Measurements from ENCODE around the gene MAP3K3. TPM values are rescaled to one million over a fixed set of nuclear protein-coding genes. Genes with fewer than 3 reads are reported as not detected.

Gene MAP3K3
- total RNA-seq, 4 donors from 2014 or later: 14.0 to 38.9 (median 18.4) TPM

DNA sequence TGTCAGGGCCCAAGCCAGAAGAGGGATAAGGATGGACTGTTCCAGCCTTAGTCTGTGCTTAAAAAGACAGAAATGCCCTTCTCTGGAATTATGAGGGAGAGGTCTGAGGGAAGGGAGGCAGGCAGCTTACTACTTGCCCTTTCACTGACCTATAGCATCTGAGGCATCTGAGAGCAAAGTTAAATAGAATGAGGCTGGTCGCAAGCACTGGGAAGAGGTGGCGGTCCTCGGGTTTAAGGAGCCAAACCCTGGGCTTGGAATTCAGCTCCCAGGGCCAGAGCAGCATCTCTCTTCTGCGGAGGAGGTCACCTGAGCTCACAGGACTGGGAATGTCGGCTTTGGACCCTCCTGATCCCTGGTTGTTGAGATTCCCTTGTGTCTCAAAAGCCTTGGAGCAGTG is 80.8 kb downstream of the MAP3K3 start:
- intact Hi-C loops (cut with DNase I): no loop called here
- H3K36me3 ChIP-seq: peaks cover 6 to 50% (median 6%) of the 10 kb centered on the region in 3 donors
- no peaks in the 10 kb centered on the region for H3K9me3 ChIP-seq
- TF ChIP-seq POLR2A (IDR thresholded peaks at IDR 0.05): no peak
- TF ChIP-seq, protein P1, sequence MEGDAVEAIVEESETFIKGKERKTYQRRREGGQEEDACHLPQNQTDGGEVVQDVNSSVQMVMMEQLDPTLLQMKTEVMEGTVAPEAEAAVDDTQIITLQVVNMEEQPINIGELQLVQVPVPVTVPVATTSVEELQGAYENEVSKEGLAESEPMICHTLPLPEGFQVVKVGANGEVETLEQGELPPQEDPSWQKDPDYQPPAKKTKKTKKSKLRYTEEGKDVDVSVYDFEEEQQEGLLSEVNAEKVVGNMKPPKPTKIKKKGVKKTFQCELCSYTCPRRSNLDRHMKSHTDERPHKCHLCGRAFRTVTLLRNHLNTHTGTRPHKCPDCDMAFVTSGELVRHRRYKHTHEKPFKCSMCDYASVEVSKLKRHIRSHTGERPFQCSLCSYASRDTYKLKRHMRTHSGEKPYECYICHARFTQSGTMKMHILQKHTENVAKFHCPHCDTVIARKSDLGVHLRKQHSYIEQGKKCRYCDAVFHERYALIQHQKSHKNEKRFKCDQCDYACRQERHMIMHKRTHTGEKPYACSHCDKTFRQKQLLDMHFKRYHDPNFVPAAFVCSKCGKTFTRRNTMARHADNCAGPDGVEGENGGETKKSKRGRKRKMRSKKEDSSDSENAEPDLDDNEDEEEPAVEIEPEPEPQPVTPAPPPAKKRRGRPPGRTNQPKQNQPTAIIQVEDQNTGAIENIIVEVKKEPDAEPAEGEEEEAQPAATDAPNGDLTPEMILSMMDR (IDR thresholded peaks at IDR 0.05): no peak
- no peak overlapping the region for H3K4me3 ChIP-seq
- no peak for DNase-seq
- peak overlapping the region in 1 of 4 donors; percentile 21 for H3K27ac ChIP-seq
- peaks cover 15 to 58% (median 34%) of the 10 kb centered on the region in 3 donors for H3K4me1 ChIP-seq
- 81 to 90% methylated on average over 5 of the region's 5 CpGs for WGBS, 2 donors
- peaks cover 0 to 19% (median 0%) of the 10 kb centered on the region in 4 donors for H3K27me3 ChIP-seq

DNA sequence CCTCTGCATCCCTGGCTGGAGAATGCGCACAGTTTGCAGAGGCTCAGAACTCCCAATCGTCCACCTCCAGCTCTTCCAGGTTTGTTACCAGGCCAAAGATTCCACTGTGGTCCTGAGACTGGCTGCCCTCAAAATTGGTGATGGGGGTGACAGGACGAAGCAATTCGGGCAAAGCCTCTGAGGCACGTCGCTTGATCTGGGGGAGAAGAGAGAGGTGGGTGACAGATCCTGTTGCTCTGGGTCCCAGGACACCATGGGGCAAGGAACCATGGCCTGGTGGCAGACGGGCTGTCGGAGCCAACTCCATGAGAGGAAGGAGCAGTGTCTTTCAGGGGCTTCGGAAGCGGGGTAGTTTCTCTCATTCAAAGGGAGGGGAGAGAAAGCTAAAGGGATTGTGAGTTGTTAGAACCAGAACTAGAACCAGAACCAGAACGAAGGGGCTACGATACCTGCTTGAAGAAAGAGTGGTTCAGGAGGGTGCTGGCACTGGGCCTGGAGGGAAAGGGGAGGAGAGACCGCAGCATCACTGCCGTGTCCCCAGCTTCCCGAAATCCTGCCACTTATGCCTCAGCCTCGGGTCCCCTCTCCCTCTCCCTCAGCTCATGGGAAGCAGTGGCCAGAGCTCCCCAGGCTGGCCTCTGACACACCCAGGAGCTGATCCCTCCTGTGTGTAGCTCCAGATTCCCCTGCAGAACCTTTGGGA is 81.5 kb downstream of the MAP3K3 start:
- H3K9me3 ChIP-seq: no peaks in the 10 kb centered on the region
- no peak for TF ChIP-seq POLR2A (IDR thresholded peaks at IDR 0.05)
- TF ChIP-seq, protein P1 (IDR thresholded peaks at IDR 0.05): no peak
- intact Hi-C loops (cut with DNase I): no loop called here
- DNase-seq: no peak
- H3K36me3 ChIP-seq: peaks cover 6 to 57% (median 6%) of the 10 kb centered on the region in 3 donors
- H3K27me3 ChIP-seq: peaks cover 0 to 19% (median 0%) of the 10 kb centered on the region in 4 donors
- H3K4me1 ChIP-seq: peaks cover 8 to 51% (median 27%) of the 10 kb centered on the region in 3 donors
- no peak overlapping the region for H3K27ac ChIP-seq
- WGBS, 2 donors: 92 to 95% methylated on average over 8 to 14 of the region's 16 CpGs
- H3K4me3 ChIP-seq: no peak overlapping the region

DNA sequence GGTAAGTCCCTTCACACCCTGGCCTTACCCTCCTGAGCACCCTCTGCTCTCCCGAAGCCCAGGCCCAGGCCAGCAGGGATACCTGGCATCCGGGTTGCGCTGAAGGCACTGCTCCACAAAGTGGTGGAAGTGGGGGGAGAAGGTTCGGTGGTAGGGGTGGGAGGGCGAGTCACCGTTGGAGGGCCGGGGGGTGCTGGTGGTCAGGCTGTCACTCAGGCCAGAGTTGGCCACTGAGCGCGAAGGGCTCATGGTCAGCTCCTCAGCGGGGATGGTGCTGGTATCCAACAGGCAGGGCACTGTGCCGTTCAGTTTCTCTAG is 82.0 kb downstream of the MAP3K3 start:
- no peak overlapping the region for H3K27ac ChIP-seq
- DNase-seq: no peak
- TF ChIP-seq POLR2A (IDR thresholded peaks at IDR 0.05): no peak
- TF ChIP-seq, protein P1 (IDR thresholded peaks at IDR 0.05): no peak
- no peaks in the 10 kb centered on the region for H3K9me3 ChIP-seq
- H3K4me1 ChIP-seq: peaks cover 5 to 46% (median 22%) of the 10 kb centered on the region in 3 donors
- peaks cover 0 to 17% (median 0%) of the 10 kb centered on the region in 4 donors for H3K27me3 ChIP-seq
- intact Hi-C loops (cut with DNase I): no loop called here
- H3K4me3 ChIP-seq: no peak overlapping the region
- peaks cover 6 to 62% (median 6%) of the 10 kb centered on the region in 3 donors for H3K36me3 ChIP-seq
- no CpG with 5 or more reads among the region's 11 CpGs for WGBS, 2 donors

DNA sequence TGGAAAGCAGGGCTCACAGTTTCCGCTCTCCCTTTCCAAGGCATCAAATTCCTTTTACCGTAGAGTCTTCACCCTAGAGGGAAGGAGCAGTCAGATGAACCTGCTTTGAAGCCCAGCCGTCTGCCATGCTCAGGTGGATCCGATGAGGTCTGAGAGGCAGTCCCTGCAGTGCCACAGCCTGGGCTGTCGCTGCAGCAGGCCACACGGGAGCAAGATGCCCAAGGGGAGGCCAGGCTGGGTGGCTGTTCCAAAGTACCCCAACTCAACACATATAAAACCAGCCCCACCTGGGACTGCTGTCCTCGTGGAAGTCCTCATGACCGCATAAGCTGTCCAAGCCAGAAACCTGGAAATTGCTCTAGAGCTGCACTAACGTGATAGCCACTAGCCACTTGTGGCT is 82.6 kb downstream of the MAP3K3 start:
- TF ChIP-seq, protein P1 (IDR thresholded peaks at IDR 0.05): no peak
- no peak for TF ChIP-seq POLR2A (IDR thresholded peaks at IDR 0.05)
- no peak overlapping the region for H3K27ac ChIP-seq
- H3K4me3 ChIP-seq: no peak overlapping the region
- 81 to 82% methylated on average over 6 to 7 of the region's 9 CpGs for WGBS, 2 donors
- H3K9me3 ChIP-seq: no peaks in the 10 kb centered on the region
- no peak for DNase-seq
- peaks cover 0 to 11% (median 0%) of the 10 kb centered on the region in 4 donors for H3K27me3 ChIP-seq
- intact Hi-C loops (cut with DNase I): no loop called here
- peaks cover 3 to 40% (median 17%) of the 10 kb centered on the region in 3 donors for H3K4me1 ChIP-seq
- H3K36me3 ChIP-seq: peaks cover 6 to 68% (median 10%) of the 10 kb centered on the region in 3 donors

DNA sequence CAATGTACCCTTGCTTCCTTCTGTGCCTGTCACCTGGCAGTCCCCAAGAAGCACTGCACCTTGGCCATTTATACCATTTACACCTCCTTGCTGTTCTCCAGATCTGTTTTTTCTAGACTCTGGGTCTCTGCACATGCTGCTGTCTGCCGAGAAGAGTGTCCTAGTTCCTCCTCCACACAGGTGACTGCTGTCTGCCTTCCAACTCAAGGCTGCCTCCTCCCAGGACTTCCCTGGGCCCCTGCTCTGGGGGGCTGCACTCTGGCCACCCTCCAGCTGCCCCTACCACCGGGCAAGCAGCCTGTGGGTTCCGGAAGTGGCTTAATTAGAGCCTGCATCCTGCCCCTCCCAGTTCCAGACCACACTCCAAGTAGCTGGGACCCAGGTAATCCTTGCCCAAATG is 83.4 kb downstream of the MAP3K3 start:
- Histone ChIP-seq H3K27ac (peak overlapping the region in 1 of 4 donors; percentile 0), H3K4me1 (peaks cover 3 to 34% (median 11%) of the 10 kb centered on the region in 3 donors), H3K4me3 (no peak overlapping the region), H3K36me3 (peaks cover 6 to 77% (median 15%) of the 10 kb centered on the region in 3 donors), H3K9me3 (no peaks in the 10 kb centered on the region), H3K27me3 (peaks cover 0 to 4% (median 0%) of the 10 kb centered on the region in 4 donors)
- 33 to 50% methylated on average over 1 to 3 of the region's 3 CpGs for WGBS, 2 donors
- TF ChIP-seq, protein P1 (IDR thresholded peaks at IDR 0.05): no peak
- TF ChIP-seq POLR2A (IDR thresholded peaks at IDR 0.05): no peak
- DNase-seq: no peak
- intact Hi-C loops (cut with DNase I): no loop called here
